Activated T-cell treated with anti-CD3 and anti-CD28 coated beads for 48 hours (primary cell): ENCODE results near the gene CREB3L2.

ENCODE experiments used
- DNase-seq: peaks from one replicate; pipeline ENCODE4 v3.0.0-alpha.2; 2020; ENCODE audit warnings: low read depth

Gene CREB3L2

GRCh38 chr7:137895301-137896221, 106.3 kb downstream of the CREB3L2 start:
- DNase-seq: no peak

DNA sequence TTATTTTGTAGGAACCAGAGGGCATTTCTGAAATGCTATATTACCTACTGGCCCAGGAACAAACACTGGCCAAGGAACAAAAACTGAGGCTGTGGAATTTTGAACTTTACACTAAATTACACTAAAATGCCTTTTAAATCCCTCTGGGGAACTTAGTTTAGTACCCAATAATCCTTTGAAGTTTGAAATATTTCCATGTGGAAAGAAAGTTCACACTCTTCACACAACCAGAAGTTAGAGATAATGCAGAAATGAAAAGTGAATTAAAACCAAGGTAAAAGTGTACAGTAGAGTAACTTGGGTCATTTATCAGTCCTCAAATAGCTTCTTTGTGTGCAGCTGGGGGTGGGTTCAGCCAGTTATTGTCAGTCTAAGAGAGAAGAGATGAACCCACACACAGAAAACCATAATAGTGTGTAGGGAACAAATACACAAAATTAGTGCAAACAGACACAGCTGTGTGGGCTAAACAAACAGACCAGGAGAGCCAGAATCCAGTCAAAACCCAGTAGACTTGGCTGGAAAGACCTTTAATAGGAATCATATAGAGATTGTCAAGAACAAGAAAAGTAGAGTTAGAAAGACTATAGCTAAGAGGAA, 108.6 kb downstream of the CREB3L2 start:
- no peak for DNase-seq

DNA sequence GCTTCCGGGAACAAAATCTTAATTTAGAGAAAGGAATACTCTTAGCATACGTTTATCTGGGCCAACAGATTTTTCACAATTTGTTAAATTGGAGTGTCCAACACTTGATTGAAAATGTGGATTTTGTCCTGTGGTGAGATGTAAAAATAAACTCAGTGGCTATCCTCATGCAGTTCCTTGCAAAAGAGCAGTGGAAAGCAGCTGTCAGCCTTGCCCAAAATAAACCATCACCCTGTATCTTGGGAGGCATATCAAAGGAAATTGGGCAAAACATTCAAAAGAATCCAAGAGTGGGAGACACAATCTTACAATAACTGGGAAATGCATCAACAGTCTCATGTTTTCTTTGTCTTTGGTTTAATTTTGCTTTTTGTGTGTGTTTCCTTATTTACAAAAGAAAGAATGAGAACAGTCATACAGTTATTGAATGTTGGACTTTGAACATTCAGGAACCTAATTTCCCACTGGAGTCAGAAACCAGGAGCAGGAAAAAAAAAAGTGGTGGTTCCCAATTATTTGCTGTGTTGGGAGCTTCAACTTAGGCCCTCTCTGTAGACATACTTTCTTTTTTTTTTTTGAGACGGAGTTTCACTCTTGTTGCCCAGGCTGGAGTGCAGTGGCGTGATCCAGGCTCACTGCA, 110.8 kb downstream of the CREB3L2 start:
- no peak for DNase-seq

DNA sequence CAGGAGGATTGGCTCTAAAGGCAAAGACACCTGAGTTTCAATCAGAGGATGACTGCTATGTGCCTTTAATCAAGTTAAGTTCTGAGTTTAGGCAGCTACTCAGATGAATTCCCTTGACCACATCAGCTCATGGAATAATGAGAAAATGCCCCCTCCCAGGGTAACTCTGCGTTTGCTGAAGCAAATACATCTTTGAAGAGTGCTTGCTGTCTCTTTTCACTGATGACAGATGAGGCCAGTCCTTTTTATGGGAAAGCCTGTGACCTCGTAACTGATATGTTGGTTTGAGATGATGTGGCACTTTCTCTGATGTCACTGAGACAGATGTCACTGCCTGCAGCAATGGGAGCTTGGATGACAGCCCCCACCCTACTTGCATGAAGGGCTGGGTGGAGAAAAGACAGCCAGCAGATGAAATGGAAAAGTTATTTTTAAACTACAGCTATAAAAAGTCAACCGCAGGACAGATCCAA, 111.4 kb downstream of the CREB3L2 start:
- DNase-seq: no peak

- DNase-seq: no peak
Observed at GRCh38 chr7:137888241-137888640, 113.6 kb downstream of the CREB3L2 start.

GRCh38 chr7:137886746-137887145, 115.1 kb downstream of the CREB3L2 start:
- DNase-seq: no peak

DNA sequence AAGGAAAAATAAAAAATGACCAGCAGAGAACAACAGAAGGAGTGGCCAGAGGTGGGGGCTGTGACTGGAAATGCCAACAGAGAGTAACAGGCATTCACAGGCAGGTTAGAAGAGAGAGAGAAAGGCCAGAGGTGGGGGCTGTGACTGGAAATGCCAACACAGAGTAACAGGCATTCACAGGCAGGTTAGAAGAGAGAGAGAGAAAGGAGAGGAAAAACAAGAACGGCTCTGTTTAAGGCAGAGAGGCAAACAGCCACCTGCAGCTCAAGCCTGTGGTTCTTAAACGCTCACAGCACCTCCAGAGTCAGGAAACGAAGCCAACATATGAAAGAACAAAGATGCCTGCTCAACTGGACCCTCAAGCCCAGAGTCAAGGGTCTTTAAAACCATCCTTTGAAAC, 115.6 kb downstream of the CREB3L2 start:
- no peak for DNase-seq

DNA sequence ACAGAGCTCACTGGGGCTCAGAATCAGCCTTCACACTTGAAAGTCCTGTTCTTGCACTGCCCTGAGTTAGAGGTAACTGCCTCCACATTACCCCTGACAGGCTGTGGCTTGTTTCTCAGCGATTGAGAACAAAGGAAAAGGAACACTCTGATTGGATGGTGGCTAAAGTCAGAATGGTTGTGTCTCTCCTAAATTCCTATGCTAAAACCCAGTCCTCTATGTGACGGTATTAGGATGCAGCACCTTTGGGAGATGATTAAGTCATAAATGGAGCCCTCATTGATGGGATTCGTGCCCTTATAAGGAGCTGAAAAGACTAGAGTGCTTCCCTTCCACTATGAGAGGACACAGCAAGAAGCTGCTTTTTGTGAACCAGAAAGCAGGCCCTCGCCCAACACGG, 116.2 kb downstream of the CREB3L2 start:
- DNase-seq: no peak

GRCh38 chr7:137882806-137883205, 119.1 kb downstream of the CREB3L2 start:
- no peak for DNase-seq

GRCh38 chr7:137882261-137882668, 119.6 kb downstream of the CREB3L2 start:
- DNase-seq: no peak

- no peak for DNase-seq
Observed at GRCh38 chr7:137881607-137882260, 120.2 kb downstream of the CREB3L2 start.

DNA sequence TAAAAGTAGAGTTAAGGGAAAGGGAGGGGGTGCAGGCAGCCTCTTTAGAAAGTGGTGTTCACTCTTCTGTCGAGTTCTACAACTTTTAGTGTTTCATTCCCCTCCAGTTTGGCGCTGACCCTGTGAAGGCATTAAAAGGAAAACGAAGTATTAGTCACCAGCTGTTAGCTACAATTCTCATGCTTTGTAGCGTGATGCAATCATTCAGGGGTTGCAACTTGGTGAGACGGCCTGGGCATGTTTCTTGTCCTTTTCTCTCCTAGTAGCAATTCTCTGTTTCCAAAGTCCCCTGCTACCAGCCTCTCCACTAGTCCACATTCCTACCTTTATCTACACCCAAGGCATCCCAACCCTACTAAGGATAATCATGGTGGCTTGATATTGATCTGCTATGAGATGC, 121.5 kb downstream of the CREB3L2 start:
- no peak for DNase-seq

DNA sequence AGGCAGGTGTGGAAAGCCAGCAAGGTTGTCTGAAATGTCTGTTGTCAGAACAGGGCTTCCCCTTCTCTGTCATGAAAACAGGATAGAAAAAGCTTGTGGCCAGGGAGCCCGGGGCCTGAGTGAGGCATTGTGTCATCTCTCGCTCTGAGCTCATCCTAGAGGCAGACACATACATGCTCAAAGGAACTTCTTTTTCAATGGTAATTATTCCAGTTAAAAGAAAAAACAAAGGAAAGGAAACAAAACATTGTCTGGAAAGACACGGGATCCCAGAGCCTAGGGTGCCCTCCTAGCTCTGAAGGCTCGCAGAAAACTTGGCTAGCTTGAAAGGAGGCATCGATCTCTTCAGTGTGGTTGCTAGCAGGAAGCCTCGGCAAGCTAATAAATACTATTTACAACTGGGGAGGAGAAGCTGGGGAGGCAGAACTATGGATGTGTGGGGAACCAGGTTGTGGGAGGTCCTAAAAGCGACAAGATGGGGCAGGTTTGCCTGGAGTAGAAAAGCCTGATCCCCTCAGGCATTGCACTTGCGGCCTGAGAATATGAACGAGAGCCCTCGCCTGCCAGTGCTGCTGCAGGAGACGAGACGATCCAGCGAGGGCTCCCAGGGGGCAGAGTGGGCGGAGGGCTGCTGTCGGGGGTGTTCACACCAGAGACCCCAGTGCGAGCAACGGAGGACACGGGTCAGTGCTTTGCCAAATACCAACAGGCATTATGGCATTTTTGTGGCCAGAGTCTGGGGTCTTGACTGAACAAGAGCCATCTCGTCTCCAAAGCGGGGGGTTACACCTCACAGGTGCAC, 122.3 kb downstream of the CREB3L2 start:
- DNase-seq: no peak

DNA sequence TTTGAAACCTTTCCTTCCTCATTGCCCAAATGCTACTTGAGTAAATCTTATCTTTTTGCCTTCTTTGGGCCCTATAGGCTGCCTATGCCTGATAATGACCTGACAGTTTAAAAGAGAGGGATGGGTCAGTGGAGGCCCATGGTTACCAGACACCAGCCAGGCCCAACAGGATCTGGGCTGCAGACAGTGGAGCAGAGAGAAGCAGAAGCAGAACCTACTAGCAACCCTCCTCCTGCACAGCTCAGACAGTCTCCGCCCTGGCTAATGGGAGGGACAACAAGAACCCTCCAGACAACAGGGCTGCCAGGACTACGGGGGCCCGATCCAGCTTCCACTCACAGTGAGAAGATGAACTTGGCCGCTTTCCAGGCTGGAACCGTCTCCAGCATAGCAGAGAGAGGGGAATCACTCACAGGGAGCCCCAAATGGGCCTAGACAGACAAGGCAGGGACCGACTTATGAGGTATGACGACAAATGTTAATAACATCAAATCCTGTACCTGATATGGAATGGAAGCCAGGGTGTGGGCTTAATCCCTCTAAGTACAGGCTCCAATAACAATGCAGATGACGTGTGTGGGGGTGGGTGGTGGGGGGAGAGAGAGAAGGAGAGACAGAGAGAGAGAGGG, 123.4 kb downstream of the CREB3L2 start:
- no peak for DNase-seq

DNA sequence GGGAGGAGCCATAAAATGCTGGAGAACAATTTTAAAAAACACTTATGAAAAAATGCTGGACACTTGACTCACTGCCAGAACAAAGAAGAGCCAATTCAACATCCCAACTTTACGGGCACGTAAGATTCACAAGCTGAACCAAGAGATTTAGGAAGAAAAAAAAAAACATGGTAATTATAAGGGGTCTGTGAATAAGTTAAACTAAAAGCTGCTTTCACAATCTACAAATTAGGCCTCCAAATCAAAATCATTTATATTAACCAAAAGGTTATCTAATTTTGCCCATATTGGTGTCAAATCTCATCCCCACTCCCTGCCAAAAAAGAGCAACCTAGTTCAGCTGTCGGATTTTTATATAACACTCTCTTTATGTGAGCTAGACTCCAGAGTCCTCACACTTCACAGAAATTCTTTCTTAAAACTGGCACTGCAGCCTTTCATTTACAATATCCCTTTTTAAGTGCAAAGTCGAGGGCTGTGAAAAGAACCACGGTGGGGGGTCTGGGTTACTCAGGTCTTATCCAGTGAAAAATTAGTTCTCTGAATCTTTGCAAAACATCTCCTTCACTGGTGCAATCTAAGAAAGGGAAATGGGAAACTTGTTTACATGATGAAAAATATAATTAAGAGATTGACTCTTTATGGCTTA, 124.7 kb downstream of the CREB3L2 start:
- DNase-seq: no peak

GRCh38 chr7:137875746-137876145, 126.1 kb downstream of the CREB3L2 start:
- DNase-seq: no peak

DNA sequence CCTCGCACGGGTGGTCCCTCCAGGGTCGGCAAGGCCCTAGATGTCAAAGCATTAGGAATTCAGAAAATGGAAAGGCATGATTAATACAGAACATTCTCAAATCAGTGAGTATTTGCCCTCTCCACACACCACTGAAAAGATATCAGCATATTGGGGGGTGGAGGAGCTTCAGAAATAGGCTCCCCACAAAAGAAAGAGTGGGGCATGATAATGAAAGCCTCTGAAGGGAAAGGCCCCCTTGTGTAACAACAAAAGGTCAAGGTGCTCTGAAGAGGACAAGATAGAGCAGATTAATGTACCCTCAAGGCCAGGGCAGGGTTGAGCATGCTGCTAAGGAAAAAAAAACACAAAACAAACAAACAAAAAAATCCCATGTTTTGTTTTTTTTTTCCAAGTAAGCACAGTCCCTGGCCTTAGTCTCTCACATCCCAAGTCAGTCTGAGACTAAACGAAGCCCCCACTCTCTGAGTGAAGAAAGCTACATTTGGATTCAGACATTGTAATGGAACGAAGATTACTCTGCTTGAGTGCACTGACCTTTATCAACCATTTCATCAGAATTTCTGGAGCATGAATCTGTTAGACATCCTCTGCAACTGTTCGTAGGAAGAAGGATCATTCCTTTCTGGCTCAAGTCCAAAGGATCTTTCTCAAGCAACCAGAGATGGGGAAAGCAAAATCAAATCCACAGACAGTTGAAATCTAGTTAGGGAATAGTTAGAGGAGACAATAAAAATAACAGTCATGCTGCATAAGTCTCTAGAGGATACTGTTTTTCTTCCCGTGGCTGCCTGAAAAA, 127.7 kb downstream of the CREB3L2 start:
- no peak for DNase-seq

- peak; percentile 4 for DNase-seq
Observed at GRCh38 chr7:137873524-137873923, 128.4 kb downstream of the CREB3L2 start.

- DNase-seq: no peak
Observed at GRCh38 chr7:137871170-137871915, 130.5 kb downstream of the CREB3L2 start.
